ENCODE measurements around the gene CFAP68.

CFAP68 gene, protein sequence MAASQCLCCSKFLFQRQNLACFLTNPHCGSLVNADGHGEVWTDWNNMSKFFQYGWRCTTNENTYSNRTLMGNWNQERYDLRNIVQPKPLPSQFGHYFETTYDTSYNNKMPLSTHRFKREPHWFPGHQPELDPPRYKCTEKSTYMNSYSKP

DNA sequence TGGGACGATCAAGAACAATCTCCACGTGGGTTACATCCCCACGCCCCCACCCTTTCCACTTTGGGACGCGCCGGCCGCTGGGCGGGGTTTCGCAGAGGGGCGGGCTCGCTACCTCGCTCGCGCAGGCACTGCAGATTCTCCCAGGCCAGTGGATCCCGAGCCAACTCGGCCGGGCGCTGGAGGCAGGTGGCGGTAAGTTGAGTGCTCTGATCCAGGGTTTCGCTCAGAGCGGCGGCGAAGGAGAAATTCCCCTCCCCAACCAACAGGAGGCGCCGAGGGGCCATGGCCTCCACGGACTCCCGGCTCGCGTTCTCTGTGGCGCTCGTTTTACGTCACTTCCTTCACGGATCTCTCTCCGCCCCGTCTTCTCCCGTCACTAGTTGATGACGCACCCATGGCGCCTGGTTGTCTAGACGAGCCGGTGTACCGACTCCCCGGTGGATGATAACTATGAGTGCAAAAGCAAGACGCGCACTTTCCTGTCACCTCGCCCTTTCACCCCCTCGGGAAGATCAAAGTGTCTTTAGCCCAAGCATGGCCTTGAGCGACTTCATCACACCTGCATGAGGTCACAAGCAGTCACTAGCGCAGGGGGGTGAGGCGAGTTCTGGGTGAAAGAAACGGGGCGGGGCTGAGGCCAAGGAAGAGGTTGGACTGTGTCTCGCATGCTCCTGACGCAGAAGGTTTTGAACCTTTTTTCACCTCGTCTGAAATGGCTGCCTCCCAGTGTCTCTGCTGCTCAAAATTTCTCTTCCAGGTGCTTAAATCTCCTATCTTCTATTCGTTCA is at the start of gene CFAP68, which contains the start of gene FDXACB1:
CFAP68 (plus strand) TSS at position 693 of the 788 bp plus-strand sequence; CDS start at position 713, 20 bp downstream.
FDXACB1 (minus strand) TSS at position 317 of the 788 bp plus-strand sequence; CDS start at position 284, 33 bp downstream.
- TF ChIP-seq, protein P1, sequence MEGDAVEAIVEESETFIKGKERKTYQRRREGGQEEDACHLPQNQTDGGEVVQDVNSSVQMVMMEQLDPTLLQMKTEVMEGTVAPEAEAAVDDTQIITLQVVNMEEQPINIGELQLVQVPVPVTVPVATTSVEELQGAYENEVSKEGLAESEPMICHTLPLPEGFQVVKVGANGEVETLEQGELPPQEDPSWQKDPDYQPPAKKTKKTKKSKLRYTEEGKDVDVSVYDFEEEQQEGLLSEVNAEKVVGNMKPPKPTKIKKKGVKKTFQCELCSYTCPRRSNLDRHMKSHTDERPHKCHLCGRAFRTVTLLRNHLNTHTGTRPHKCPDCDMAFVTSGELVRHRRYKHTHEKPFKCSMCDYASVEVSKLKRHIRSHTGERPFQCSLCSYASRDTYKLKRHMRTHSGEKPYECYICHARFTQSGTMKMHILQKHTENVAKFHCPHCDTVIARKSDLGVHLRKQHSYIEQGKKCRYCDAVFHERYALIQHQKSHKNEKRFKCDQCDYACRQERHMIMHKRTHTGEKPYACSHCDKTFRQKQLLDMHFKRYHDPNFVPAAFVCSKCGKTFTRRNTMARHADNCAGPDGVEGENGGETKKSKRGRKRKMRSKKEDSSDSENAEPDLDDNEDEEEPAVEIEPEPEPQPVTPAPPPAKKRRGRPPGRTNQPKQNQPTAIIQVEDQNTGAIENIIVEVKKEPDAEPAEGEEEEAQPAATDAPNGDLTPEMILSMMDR (conservative IDR thresholded peaks at IDR 0.05): peak; percentile 98
- peak within 1 kb of the TSS; percentile 87 for H3K27ac ChIP-seq

DNA sequence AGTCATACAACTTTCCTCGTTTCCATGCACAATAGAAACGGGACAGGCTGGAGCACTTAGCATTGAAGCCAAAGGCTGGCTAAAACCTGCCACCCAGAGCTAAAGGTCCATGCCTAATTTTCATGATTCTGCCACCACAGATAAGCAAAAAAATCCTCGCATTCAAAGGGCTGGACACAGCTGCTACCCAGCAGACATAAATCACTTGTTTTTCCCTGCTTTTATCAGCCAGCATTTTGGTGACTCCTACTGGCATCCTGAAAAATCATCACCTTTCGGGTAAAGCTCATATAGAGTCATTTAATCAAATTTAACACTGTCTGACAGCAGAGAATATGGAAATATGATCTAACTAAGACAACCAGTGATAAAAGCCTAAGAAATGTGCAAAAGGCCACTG is 45.8 kb upstream of the CFAP68 start:
- TF ChIP-seq, protein P1 (conservative IDR thresholded peaks at IDR 0.05): peak; percentile 57

DNA sequence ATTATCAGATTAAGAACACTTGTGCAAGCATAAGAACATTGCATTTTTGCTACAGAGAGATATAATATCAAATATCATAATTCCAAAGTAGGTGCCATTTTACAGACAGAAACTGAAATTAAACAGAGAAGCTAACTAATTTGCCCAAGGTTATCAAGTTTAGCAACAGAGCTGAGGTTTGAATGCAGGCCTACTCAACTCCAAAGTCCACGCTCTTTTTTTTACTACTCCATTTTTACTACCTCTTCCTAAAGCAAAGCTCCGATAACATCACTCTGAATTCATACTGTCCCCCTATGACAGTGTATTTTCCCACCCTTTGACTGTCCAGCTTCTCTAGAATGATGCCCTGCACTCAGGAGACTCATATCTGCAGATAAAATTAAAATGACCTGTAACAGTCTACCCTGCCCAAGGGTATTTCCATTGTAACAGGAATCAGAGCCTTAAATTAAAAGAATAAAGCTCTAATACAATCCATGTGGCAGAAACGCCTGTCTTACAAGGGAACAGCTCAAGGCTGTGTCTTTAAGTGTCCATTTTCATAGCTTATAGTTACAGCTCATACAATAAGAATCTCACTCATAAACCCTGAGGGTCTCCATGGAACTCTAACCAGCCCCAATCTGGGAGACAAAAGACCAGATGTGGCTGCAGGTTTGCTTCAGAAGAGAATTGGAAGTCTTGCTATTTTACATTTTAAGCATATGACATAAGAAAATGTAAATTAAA is 44.7 kb upstream of the CFAP68 start:
- no peak overlapping the region for H3K27ac ChIP-seq
- TF ChIP-seq, protein P1 (conservative IDR thresholded peaks at IDR 0.05): no peak

More for the DNA sequence above, 45.8 kb upstream of the CFAP68 start:
- H3K27ac ChIP-seq: no peak overlapping the region

DNA sequence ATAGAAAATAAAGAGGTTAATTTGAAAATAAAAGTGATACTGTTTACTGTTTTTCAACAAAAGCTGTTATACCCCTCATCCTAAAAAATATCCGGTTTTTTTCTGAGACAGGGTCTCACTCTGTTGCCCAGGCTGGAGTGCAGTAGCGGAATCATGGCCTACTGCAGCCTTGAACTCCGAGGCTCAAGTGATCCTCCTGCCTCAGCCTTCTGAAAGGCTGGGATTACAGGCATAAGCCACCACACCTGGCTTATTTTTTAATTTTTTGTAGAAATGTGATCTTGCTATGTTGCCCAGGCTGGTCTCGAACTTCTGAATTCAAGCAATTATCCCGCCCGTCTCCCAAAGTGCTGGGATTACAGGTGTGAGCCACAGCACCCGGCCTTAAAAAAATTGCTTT is 43.7 kb upstream of the CFAP68 start:
- H3K27ac ChIP-seq: no peak overlapping the region
- TF ChIP-seq, protein P1 (conservative IDR thresholded peaks at IDR 0.05): no peak

DNA sequence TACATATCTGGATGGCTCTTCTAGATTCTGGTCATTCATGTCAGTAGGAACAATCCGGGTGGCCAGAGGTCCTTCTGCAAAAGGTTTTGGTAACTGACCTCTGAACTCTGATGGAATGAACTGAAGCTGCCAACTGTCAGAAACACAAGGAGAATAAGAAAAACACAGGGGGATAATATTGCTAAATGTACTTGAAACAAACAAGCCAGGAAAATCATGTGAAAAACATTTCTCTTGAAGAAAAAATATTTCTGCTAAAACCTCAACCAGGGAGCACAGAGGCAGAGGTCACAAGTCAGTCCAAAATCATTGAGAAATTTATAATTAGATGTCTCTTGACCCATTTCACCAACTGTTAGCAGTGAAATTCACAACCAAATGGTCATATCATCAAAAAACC is 43.2 kb upstream of the CFAP68 start:
- H3K27ac ChIP-seq: no peak overlapping the region
- TF ChIP-seq, protein P1 (conservative IDR thresholded peaks at IDR 0.05): no peak

DNA sequence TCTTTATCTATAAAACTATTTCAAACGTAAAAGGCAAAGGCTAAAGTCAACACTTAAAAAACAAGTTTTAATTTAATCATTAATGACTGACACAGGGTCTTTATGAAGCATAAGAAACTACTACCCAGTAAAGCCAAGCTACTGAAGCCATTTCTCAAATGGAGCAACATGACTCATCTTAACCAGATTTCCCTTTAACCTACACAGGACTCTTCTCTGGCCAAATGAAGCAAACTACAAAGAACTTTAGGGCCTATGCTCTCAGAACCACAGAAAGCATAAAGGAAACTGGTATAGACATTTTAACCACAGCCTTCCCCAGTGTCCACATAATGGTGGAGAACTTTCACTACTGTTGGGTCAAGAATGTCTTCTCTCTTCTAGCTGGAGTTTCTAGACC is 42.6 kb upstream of the CFAP68 start:
- no peak overlapping the region for H3K27ac ChIP-seq
- TF ChIP-seq, protein P1 (conservative IDR thresholded peaks at IDR 0.05): no peak

DNA sequence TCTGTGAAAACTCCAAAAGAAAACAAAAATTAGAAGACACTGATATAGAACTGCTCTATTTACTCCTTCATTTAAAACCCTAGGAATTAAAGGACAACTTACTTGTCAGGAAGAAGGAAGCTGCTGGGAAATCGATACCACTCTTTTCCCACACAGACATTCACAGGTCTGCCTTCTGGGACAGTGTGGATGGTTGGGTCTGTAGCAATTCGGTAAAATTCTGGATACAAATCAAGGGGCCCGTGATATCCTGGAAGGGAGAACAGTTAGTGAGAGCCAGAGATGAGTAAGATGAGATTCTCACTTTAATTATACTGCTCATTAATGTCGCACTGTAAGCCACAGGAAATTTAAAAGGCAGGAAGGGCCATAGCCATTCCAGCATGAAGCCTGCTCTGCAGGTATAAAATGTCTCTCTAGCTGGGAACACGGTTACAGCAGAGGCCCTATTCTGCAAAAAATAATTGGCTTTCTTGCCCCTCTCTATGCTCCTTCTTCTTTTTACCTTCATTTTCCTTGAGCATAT is 41.9 kb upstream of the CFAP68 start:
- TF ChIP-seq, protein P1 (conservative IDR thresholded peaks at IDR 0.05): no peak
- no peak overlapping the region for H3K27ac ChIP-seq

Measured in VCaP (cell line).